GM18867 (cell line): ENCODE measurements around the gene WDR73.
"Not testable (repeated sequence)": the region's sequence is repeated elsewhere in the genome, so short reads cannot be mapped to it uniquely, and the experiment has no call there.

Source experiments
- ATAC-seq: cut with Tn5 transposase; IDR thresholded peaks from one replicate; pipeline ENCODE4 v1.9.1; 2021; ENCODE audit warnings: mild to moderate bottlenecking, moderate library complexity; ENCODE audit not compliant: unreplicated experiment

The WDR73 gene

GRCh38 chr15:84653910-84654688 lies at the start of gene WDR73:
Gene WDR73 (minus strand): TSS chr15:84654283. CDS start chr15:84654274, 9 bp downstream.
- peak; percentile 83 for ATAC-seq

GRCh38 chr15:84703808-84704207 lies 49.7 kb upstream of the WDR73 start:
- no peak for ATAC-seq

- ATAC-seq, result no peak
Observed at GRCh38 chr15:84702961-84703482, 48.9 kb upstream of the WDR73 start.

GRCh38 chr15:84699538-84700191 lies 45.6 kb upstream of the WDR73 start:
- ATAC-seq, result no peak

GRCh38 chr15:84697236-84697990 lies 43.3 kb upstream of the WDR73 start:
- no peak for ATAC-seq

GRCh38 chr15:84696757-84697156 lies 42.7 kb upstream of the WDR73 start:
- ATAC-seq, result no peak

- ATAC-seq, result no peak
Observed at GRCh38 chr15:84690342-84690741, 36.3 kb upstream of the WDR73 start.

- no peak for ATAC-seq
Observed at GRCh38 chr15:84689858-84690257, 35.8 kb upstream of the WDR73 start.

GRCh38 chr15:84686446-84686845 lies 32.4 kb upstream of the WDR73 start:
- not testable (repeated sequence) for ATAC-seq

- no peak for ATAC-seq
Observed at GRCh38 chr15:84685304-84685703, 31.2 kb upstream of the WDR73 start.

- ATAC-seq, result no peak
Observed at GRCh38 chr15:84684092-84684491, 30.0 kb upstream of the WDR73 start.

- ATAC-seq, result no peak
Observed at GRCh38 chr15:84681831-84682230, 27.7 kb upstream of the WDR73 start.

- no peak for ATAC-seq
Observed at GRCh38 chr15:84671211-84671610, 17.1 kb upstream of the WDR73 start.

GRCh38 chr15:84669726-84670125 lies 15.6 kb upstream of the WDR73 start:
- ATAC-seq, result no peak

- no peak for ATAC-seq
Observed at GRCh38 chr15:84668221-84668982, 14.3 kb upstream of the WDR73 start.

GRCh38 chr15:84666373-84666772 lies 12.3 kb upstream of the WDR73 start:
- no peak for ATAC-seq

- no peak for ATAC-seq
Observed at GRCh38 chr15:84661001-84661400, 6.9 kb upstream of the WDR73 start.

- ATAC-seq, result no peak
Observed at GRCh38 chr15:84659904-84660781, 6.1 kb upstream of the WDR73 start.

- no peak for ATAC-seq
Observed at GRCh38 chr15:84658788-84659411, 4.8 kb upstream of the WDR73 start.
